GM19328 (cell line): ENCODE measurements around the gene CORIN.
"Not testable (repeated sequence)": the region's sequence is repeated elsewhere in the genome, so short reads cannot be mapped to it uniquely, and the experiment has no call there.

ENCODE experiments used
- ATAC-seq: cut with Tn5 transposase; IDR thresholded peaks from one replicate; pipeline ENCODE4 v1.9.1; 2021; ENCODE audit warnings: mild to moderate bottlenecking, moderate library complexity; ENCODE audit not compliant: unreplicated experiment

CORIN gene

DNA sequence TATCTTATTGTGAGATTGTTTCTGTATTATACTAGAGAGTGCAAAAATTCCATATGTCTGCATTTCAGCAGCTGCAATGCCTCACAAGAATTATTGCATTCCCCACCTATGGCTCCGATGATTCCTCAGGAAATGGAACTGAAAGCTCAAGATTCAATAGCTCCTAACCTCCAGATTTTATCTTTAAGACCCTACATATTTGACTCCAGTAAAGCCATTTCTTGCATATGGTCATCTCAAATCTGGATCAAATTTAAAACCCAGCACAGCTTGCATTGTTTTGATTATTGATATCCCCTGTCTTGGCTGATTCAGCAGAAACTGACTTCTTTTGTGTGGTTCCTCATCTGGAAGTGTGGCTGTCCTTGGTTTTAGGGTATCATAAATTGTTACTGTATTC is 142.6 kb downstream of the CORIN start:
- no peak for ATAC-seq

DNA sequence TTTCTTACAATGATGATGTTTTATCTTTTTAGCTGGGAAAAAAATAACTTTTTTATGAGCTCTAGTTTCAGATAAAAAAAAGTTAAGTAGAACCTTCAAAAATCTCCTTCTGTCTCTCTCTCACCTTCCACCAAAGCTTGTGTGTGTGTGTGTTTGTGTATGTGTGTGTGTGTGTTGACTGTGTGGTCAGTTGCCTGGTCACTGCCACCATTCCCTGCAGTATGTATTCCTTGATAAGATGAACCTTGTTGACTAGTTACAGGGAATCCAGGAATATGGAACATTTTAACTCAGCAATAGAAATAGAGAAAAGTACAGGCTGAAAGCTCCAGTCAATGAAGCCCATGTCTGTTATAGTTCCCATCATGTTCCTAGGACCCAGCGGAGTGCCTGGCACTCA is 143.5 kb downstream of the CORIN start:
- no peak for ATAC-seq

DNA sequence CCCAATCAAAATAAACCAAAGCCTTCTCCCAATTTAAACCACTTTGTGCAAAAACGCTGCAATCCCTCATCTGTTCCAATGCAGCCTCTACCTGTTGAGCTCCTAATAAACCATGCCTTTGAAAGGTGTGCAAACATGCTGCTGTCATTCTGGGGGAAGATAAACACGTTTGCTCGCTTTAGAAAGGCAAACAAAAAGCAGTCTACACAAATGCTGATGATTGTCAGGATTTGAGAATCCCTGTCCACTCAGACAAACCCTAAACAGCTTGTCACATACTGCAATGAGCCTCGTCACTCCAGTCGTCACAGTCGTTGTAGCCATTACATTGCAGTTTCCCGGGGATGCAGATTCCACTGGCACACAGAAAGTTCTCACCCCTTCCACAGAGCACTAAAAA is 145.2 kb downstream of the CORIN start:
- ATAC-seq, result no peak

DNA sequence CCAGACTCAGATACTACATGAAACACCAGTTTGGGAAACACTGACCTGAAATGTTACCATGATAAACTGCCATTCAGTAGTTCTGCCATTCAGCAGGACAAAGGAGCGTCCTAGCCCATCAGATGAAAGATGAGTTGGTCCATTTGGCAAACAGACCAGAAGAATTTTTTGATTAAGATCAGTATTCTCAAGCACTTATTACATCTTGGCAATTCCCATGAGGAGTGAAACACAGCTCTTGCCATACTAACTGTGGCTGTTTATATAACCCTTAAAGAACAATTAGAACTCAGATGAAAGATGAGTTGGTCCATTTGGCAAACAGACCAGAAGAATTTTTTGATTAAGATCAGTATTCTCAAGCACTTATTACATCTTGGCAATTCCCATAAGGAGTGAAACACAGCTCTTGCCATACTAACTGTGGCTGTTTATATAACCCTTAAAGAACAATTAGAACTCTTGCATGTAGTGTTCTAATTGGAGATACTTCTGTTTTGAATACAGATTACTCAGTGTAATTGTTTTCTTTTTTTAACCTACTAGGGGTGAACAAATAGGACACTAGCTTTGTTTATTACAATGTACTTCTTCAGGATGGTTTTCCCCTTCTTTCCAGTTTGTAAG is 146.0 kb downstream of the CORIN start:
- not testable (repeated sequence) for ATAC-seq

DNA sequence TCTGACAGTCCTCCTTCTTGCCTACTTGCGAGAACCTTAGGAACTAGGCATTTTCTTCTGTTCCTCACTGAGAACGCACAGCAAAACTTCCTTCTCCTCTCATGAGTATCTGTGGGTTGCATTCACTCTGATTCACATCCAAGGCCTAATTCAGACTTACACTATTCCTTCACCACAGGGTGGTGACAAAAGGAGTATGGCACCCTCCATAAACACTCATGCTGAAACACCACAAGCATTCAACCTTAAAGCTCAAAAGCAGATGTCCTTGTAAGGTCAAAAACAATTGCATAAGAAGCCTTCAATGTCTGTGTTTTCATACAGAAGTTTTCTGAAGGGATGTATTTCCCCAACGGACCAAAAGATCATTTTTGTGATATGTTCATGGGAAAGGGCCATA is 147.3 kb downstream of the CORIN start:
- ATAC-seq, result no peak

DNA sequence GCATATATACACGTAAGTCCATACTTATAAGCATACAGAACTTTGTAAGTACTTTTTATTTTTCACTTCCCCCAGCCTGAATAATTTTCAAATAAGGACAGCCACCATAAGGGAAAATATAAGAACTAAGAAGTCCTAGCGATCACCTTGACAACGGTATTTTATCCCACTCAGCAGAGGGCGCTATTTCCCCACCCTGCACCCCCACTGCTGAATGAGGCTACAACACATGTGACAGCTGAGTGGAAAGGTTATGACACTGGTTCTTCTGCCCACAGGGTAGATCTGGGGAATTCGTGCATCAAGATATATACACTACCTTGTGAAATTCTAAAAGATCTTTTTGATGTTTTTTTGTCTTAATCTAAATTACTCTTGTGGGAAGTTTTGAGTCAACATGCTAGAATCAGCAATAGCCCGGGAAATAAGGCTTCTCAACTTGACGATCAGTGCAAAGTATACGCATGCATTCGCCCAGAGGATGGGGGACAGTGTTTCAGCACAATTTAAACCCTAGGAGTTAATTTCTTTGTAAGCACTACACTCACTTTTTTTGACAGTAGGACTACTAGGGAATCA is 151.5 kb downstream of the CORIN start:
- no peak for ATAC-seq

DNA sequence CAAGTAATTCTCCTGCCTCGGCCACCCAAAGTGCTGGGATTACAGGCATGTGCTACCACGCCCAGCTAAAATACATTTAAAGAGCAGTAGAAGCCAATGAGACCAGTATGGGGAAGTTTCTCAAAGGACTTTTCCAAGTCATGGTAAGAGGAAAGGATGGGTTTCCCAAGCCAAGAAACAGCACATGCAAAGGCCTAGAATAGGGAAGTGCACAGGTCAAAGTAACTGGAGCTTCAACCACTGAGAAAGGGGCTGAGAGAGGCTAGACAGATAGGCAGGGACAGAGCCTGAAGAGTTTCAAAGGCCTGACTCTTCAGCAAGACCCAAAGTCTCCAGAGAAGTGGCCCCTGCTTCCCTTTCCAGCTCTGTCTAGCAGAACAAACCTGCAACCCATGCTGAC is 162.1 kb downstream of the CORIN start:
- ATAC-seq, result no peak

DNA sequence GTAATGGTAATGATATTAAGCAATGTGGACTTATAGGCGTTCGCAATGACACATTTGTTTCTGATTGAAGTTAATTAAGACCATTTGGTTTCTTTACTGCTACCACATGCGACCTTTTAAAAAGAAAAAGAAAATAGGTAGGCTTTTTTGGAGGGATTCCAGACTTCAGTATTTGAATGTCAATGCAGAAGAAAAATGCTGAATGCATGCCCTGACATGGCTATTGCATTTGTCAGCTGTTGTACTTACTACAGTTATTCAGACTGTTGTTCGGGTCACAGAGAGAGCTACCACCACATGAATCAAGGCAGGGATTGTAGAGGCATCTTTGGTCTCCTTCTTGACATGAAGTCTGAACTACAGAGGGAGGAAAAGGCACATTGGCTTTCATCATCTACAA is 163.7 kb downstream of the CORIN start:
- no peak for ATAC-seq

DNA sequence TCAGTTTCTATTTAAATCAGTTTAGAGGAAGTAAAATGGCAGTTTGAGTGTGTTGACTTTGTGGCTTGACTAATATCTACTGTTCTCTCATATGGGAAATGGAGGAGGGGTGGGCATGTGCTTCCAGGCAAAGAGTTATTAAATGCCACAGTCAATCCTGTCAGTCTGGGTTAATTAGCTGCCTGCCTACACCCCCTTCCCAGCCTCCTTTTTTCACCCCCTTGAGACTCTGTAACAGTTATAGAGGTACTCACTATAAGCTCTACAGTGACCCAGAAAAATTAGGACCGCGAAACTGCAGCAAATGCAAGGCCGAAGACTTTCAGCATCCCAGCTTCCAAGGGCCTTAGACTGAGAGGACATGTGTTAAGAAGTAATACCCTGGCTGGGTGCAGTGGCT is 165.2 kb downstream of the CORIN start:
- no peak for ATAC-seq

DNA sequence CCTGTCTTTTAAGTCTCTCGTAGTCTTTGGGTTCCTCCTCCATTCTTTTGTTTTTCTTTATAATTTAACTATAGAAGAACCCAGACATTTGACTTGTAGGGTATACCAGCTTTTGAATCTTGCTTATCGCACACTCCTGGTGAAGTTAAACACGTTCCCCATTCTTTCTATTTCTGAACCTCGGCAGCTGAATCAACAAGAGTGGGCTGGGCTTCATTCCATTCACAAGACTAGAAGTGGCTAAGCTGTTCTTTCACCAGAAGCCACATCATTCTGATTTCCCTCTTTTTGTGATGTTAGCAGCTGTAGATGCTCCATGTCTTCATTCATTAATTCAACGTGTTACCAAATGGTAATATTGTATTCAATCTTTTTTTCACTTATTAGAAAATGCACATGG is 167.9 kb downstream of the CORIN start:
- ATAC-seq, result no peak

DNA sequence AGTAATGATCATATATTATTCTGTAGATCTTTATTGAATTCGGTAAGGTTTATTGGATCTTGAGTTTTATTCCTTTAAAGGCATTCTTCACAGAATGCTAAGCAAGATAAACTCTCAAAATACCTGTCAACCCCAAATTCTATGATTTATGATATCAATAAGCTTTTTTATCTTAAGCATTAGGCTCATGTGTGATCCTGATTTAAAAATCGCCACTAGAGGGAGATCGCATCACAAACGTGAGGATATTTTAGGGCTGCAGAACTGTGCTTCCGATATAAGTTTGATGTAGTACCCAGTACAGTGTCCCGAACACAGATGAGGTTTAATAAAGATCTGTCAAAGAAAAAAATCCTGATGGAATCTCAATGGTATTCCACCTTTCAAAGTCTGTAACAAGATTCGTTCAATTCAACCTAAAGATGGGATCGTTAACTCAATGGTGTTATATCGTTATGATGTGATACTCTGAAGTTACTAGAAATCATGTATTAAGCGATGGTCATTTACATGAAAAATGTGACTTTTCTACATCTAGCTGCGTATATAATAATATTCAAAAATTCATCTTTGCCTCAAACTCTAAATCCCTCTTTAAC is 169.0 kb downstream of the CORIN start:
- ATAC-seq, result peak; percentile 60

DNA sequence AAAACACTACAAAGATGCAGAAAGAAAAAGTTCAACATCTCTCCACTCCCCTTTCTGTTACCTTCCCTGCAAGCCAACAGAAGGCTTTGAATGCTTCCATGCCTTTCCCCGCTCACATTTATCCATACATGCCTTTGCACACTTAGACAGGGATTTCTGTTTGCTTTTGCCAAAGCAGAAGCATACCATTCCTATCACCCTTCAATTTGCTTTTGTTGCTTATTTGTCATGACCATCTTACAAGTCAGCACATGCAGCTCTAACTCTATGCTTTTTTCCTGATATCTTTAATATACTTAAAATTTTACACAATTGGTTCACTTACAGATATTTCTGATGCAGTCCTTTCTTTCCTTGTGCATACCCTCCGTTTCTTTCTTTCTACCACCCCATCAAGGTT is 169.6 kb downstream of the CORIN start:
- no peak for ATAC-seq

DNA sequence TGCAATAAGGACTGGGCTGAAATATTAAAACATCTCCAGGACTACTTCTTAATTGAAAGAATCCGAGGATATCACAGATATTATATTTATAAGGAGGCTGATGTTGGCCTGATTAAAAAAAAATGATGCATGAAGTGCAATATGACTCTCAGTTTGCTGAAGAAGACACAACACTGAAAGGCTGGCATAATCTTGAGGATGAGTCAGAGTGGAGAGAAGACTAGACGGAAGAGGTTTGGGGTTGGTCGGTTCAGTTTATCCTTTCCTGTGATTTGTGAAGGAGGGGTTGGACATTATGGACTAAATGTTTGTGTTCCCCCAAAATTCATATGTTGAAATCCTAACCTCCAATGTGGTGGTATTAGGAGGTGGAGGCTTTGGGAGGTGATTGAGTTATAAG is 170.3 kb downstream of the CORIN start:
- ATAC-seq, result no peak

DNA sequence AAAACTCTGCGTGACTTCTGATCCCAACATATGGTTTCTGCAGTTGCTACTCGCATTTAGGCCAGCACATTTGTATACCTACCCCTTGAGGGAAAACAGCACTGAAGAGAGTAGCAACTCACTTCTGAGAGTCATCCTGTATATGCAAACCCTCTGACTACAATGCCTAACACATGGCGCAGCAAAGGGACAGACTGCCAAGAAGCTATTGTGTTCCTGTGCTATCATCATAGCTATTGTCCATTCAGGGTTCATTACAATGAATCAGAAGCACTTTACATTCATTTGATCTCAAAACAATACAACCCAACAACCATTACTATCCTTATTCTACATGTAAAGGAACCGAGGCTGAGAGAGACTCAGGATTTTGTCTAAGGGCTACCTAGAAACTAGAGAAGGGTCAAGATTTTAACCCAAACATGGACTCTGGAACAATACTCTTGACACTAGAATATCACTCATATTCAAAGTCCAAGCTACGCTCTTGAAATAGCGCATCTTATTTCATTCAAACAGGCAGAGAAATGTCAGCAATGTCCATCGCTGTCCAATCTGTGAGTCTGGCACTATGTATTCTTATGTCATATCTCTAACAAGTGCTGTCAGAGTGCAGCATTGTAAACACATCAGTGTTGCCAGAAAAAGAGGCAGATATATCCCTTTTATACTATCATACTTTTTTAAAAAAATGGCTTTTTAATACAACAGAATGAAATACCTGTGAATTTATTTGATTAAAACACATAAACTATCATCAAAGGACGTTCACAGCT is 173.6 kb downstream of the CORIN start:
- no peak for ATAC-seq

DNA sequence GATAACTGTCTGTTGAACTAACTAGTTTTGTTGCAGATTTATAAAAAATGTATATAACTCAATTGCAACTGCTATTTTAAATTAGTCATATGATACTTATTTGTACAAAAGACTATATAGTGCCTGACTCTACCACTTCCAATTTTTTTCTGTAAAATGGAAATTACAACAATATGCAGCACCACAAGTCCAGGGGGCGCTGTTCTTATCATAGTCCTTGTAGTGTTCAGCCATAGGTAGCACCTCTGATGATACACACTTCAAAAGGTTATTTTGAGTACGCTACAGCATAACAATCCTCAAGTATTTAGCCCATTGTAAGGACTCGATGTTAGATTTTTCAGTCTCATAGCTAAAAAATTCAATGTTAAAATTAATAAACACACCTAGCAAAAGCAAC is 174.9 kb downstream of the CORIN start:
- ATAC-seq, result no peak

DNA sequence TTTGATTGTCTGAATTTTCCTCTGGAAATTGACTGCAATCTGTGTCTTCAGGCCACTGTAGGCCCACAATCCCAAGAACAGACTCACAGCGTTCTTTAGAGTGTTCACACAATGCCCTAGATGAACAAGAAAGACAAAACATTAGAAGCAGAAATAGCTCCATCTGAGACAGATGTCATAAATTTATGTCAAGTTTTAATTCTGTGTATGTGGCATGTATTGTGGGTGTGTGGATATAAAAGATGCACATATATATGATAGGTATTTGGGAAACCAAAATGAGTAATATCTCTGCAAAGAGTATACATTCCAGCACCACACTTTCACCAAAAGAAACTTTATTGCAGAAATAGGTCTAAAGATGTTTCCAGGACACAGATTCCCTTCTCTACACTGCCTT is 176.1 kb downstream of the CORIN start:
- no peak for ATAC-seq

DNA sequence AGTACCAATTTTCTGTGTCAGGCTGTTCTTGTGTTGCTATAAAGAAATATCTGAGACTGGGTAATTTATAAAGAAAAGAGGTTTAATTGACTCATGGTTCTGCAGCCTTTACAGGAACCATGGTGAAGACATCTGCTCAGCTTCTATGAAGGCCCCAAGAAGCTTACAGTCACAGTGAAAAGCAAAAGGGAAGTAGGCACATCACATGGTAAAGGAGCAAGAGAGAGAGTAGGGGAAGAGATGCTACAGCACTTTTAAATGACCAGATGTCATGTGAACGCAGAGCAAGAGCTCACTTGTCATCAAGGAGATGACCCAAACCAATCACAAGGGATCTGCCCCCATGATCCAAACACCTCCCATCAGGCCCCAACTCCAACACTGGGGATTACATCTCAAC is 178.5 kb downstream of the CORIN start:
- no peak for ATAC-seq

DNA sequence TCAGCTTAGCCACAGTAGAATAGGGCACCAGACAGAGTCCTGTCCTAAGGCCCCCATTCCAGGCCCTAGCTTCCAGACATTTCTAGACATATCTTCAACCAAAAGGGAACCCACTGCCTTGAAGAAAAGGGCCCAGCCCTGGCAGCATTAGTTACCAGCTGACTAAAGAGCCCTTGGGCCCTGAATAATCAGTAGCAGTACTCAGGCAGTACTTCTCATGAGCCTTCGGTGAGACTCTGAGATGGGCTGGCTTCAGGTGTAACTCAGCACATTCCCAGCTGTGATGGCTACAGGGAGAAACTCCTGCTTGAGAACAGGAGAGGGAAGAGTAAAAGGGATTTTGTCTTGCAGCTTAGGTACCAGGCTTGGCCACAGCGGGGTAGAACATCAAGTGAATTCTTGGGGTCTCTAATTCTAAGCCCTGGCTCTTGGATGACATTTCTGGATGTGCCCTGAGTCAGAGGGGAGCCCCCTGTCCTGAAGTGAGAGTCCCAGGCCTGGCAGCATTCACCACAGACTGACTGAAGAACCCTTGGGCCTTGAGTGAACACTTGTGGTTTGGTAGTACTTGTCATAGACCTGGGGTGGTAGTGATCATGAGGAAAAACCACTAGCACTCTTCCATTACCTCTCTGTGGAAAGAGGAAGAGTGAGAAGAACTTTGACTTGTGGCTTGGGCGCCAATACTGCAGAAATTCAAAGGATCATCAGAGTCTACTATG is 182.7 kb downstream of the CORIN start:
- ATAC-seq, result no peak

DNA sequence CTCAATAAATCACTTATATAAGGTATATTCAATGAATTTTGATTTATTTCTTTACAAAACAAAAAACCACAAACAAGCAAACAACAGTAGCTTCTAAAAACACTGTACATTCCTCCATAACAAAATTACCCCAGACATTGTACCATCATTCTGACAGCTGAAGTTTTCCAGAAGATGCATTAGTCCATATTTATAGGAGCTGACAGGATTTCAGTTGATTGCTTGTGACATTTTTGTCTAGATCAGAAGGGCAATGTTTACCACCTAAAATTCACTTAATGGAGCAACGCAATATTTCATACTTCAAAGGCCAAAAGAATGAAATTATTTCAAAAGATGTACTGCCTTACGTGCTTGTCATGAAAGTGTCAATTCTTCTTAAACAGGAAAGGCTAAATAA is 185.8 kb downstream of the CORIN start:
- ATAC-seq, result no peak

DNA sequence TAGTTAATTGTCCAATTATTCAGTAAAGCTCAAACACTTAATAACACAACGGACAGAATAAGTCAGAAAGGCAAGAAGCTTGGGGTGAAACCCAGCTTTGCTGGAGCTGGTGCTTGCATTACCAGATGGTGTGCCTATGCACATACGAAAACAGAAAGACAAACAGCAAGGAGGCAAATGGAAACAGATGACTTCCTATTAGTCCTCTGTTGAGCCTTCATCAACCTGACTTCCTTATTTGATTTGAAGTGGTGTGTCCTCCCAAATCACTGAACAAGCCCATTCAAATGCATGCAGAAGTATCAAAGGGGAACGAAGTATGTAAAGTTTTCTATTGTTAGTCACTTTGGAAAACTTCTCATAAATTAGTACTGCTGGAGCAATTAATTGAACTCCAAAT is 186.6 kb downstream of the CORIN start:
- ATAC-seq, result no peak

DNA sequence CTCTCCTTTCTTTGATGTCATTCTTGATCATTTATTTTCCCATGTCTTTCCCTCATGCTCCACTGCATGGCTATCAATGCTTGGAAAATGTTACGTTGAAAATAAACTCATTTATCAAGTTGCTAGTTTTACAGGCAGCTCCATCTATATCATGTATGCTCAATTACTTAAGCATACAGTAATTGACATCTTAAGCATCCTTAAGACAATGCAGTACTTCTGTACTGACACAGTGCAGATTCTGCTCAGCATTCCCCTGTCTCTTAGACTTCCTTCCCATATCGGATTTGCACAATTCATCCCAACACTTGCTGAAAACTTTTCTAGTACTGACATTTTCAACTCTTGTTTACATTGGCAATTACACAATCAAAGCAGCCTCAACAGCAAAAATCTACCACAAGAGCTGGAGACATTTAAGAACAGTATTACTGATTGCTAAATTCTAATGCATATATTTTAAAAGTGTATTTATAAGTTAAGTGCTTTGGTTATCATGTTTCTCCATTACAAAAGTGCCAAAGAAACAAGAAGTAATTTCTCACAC is 187.2 kb downstream of the CORIN start:
- ATAC-seq, result no peak
